Measurements from ENCODE around the gene ITGA11. TPM values are rescaled to one million over a fixed set of nuclear protein-coding genes. Genes with fewer than 3 reads are reported as not detected.

ITGA11 gene
- total and polyA plus RNA-seq, 2 of the 4 experiments (the other 2 are of a cell fraction) = 4.1 to 6.6 TPM

DNA sequence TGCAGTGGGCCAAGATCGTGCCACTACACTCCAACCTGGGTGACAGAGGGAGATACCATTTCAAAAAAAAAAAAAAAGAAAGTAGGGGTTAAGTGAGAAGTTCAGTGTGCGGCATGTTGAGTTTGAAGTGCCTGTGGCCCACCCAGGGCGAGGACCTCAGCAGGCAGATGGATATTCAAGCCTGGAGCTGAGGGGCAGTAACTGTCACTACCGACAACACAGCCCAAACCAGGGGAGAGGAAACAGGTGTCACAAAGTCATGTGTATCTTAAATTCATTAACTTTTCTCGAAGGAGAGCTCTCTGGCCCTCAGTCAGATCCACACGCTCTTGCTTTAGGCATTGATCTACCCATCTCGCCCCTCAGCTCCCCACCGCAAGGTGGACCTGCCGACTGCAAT, 109.2 kb downstream of the ITGA11 start:
- 95% methylated on average over 3 of the region's 9 CpGs; no CpG with 5 or more reads in 1 of the 2 experiments for WGBS, 2 experiments (ENCODE audit: extremely low coverage in 2 of 2, insufficient read length in 1 of 2)
- POLR2A ChIA-PET (ENCODE audit: unreplicated experiment) = no interaction called here
- Histone ChIP-seq H2BK15ac (ENCODE audit: low read depth, low read length) (no peak overlapping the region), H3K4ac (ENCODE audit: low read depth, low read length) (no peak overlapping the region), H3K9ac (ENCODE audit: low read depth, low read length) (no peak overlapping the region), H2AFZ (replicated peaks; ENCODE audit: low read length, poor library complexity) (no peak overlapping the region), H4K91ac (ENCODE audit: insufficient read depth, low read depth, low read length) (no peak overlapping the region), H3K9me3 (ENCODE audit: control insufficient read depth, insufficient read depth, low read length) (no peaks in the 10 kb centered on the region), H3K14ac (replicated peaks; ENCODE audit: low read depth, low read length) (no peak overlapping the region), H3K23ac (ENCODE audit: low read depth, low read length) (no peak overlapping the region), H3K79me1 (ENCODE audit: low read depth in 1 of 2, low read length in 2 of 2) (no peaks in the 10 kb centered on the region), H4K8ac (ENCODE audit: low read depth in 2 of 2, low read length in 2 of 2) (no peak overlapping the region), H2BK120ac (ENCODE audit: low read depth, low read length) (no peak overlapping the region), H3K27ac (ENCODE audit: insufficient read depth, low read length) (no peak overlapping the region), H3K36me3 (ENCODE audit: control insufficient read depth, insufficient read depth, low read length) (peaks cover 4% of the 10 kb centered on the region; the same call in 1 of the 2 replicates), H4K20me1 (ENCODE audit: insufficient read depth, low read length) (no peaks in the 10 kb centered on the region), H4K5ac (ENCODE audit: low read depth, low read length) (no peak overlapping the region), H3K4me2 (ENCODE audit: low read depth, low read length) (no peak overlapping the region), H3K4me3 (ENCODE audit: insufficient read depth, low read depth, low read length) (no peak overlapping the region), H2BK20ac (ENCODE audit: low read depth, low read length) (no peak overlapping the region), H2AK5ac (ENCODE audit: low read depth, low read length) (no peak overlapping the region), H2BK5ac (ENCODE audit: low read depth, low read length, poor library complexity, severe bottlenecking) (no peak overlapping the region), H3K27me3 (ENCODE audit: control insufficient read depth, insufficient read depth, low read length) (no peaks in the 10 kb centered on the region), H3K4me1 (ENCODE audit: control insufficient read depth, insufficient read depth, low read length) (no peaks in the 10 kb centered on the region), H3K18ac (ENCODE audit: low read depth, low read length) (no peak overlapping the region), H3K9me1 (ENCODE audit: insufficient read depth, low read length) (no peaks in the 10 kb centered on the region; the same call in 1 of the 2 replicates), H2AK9ac (replicated peaks; ENCODE audit: low read depth, low read length, poor library complexity) (no peak overlapping the region), H3K56ac (ENCODE audit: extremely low read depth, insufficient read depth, low read length) (no peak overlapping the region)
- ATAC-seq (ENCODE audit: low read depth) = no peak
- CTCF ChIA-PET = interaction anchor here (0.7 kb wide), 1 partner anchor 95 kb away, joined by 5 read pairs; no protein-coding TSS in a partner anchor
- dilution Hi-C loops (cut with HindIII; ENCODE audit: low sequenced_read_pairs, unreplicated experiment) = no loop called here
- no peak for TF ChIP-seq RCOR1 (IDR thresholded peaks at IDR 0.05; ENCODE audit: insufficient replicate concordance, low read length)
- no peak for TF ChIP-seq CEBPB (IDR thresholded peaks at IDR 0.05; ENCODE audit: low read depth, low read length)
- no peak for TF ChIP-seq SMC3 (IDR thresholded peaks at IDR 0.05; ENCODE audit: low read depth, low read length)
- TF ChIP-seq CHD1 (IDR thresholded peaks at IDR 0.05; ENCODE audit: low read depth, low read length) = no peak
- TF ChIP-seq RFX5 (IDR thresholded peaks at IDR 0.05; ENCODE audit: low read depth, low read length) = no peak
- no peak for TF ChIP-seq MAZ (IDR thresholded peaks at IDR 0.05; ENCODE audit: borderline replicate concordance, low read depth, low read length)
- TF ChIP-seq MAFK (IDR thresholded peaks at IDR 0.05; ENCODE audit: low read depth, low read length) = no peak
- no TSS peak for BruUV-seq (replicated peaks)
- no peak for DNase-seq
- in situ Hi-C loops (cut with MboI; ENCODE audit: low sequenced_read_pairs) = no loop called here
- intact Hi-C loops (cut with micrococcal nuclease) = no loop called here

All from IMR-90 (cell line).